ENCODE data around the gene CROCC2.

Gene CROCC2

DNA sequence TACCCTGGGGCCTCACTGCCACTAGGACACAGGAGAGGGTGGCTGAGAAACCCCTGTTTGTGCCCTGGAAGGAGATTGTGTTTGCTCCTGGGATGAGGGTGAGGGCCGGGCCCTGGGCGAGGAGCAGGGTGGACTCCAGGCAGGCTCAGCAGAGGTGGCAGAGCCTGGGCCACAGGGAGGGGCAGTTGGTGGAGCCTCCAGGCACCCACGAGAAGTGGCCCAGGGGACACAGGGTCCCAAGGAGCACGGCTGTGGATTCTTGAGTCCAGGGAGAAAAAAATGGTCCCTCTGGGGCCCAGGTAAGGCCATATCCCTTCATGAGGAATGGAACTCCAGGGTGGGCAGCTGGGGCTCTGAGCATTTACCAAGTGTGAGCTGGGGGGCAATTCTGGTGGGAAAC, 18.5 kb upstream of the CROCC2 start:
- ChIA-PET POLR2A (no interaction called here), CTCF (no interaction called here)
- no peak for TF ChIP-seq SUZ12 (IDR thresholded peaks at IDR 0.05)
- no peak for TF ChIP-seq FOXA1 (IDR thresholded peaks at IDR 0.05)
- TF ChIP-seq ELF4 (IDR thresholded peaks at IDR 0.05), result no peak
- no peak for TF ChIP-seq TARDBP (IDR thresholded peaks at IDR 0.05)
- TF ChIP-seq FOXM1 (IDR thresholded peaks at IDR 0.05; ENCODE audit: borderline replicate concordance), result no peak
- no peak for TF ChIP-seq ZNF384 (IDR thresholded peaks at IDR 0.05)
- TF ChIP-seq NFRKB (IDR thresholded peaks at IDR 0.05), result no peak
- TF ChIP-seq HDGF (IDR thresholded peaks at IDR 0.05; ENCODE audit: borderline replicate concordance), result no peak
- no peak for TF ChIP-seq FOXK2 (IDR thresholded peaks at IDR 0.05)
- no peak for TF ChIP-seq L3MBTL2 (conservative IDR thresholded peaks at IDR 0.05)
- TF ChIP-seq LEF1 (IDR thresholded peaks at IDR 0.05; ENCODE audit: borderline replicate concordance), result no peak
- no peak for TF ChIP-seq CTBP1 (IDR thresholded peaks at IDR 0.05; ENCODE audit: borderline replicate concordance)
- TF ChIP-seq, protein P1, sequence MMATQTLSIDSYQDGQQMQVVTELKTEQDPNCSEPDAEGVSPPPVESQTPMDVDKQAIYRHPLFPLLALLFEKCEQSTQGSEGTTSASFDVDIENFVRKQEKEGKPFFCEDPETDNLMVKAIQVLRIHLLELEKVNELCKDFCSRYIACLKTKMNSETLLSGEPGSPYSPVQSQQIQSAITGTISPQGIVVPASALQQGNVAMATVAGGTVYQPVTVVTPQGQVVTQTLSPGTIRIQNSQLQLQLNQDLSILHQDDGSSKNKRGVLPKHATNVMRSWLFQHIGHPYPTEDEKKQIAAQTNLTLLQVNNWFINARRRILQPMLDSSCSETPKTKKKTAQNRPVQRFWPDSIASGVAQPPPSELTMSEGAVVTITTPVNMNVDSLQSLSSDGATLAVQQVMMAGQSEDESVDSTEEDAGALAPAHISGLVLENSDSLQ (IDR thresholded peaks at IDR 0.05), result no peak
- no peak for TF ChIP-seq ARNT (IDR thresholded peaks at IDR 0.05)
- no peak for TF ChIP-seq SP1 (IDR thresholded peaks at IDR 0.05)
- DNase-seq (ENCODE audit: extremely low spot score), result no peak

DNA sequence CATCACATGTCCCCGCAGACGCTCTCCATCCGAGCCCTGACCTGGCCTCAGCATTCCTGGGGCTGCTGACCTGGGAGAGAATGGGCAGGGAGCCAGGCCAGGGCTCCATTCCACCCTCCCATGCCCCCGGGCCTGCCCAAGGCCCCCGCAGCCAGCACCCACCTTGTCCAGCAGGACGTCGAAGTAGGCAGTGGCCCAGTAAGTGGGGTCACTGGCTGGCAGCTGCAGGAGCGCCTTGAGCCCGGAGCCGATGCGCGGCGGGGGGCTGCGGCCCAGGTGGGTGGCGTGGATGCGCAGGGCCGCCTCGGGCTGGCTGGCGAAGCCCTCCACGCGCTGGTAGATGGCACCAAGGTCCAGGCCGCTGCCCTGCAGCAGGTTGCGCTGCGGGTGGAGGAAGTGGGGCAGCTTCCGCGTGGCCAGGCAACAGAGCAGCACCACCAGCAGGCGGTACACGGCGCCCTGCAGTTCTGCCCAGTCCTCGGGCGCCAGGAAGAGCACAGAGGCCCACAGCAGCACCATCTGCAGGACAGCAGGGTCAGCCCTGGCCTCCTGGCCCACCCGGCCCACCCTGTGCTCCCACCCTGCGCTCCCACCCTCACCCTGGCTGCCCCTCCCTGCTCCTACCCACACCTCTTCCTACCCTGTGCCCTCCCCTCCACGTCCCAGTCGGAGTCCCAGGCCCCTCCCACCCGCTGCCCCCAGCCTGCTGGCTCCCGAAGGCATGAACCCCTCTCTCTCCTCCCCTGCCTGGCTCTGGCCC, 17.8 kb upstream of the CROCC2 start:
- TF ChIP-seq TARDBP (IDR thresholded peaks at IDR 0.05) (no peak), HDGF (IDR thresholded peaks at IDR 0.05; ENCODE audit: borderline replicate concordance) (no peak), SP1 (IDR thresholded peaks at IDR 0.05) (no peak), LEF1 (IDR thresholded peaks at IDR 0.05; ENCODE audit: borderline replicate concordance) (no peak), BHLHE40 (IDR thresholded peaks at IDR 0.05; ENCODE audit: borderline replicate concordance) (no peak), FOXM1 (IDR thresholded peaks at IDR 0.05; ENCODE audit: borderline replicate concordance) (no peak), ELF4 (IDR thresholded peaks at IDR 0.05) (no peak), ZNF384 (IDR thresholded peaks at IDR 0.05) (no peak), FOXA1 (IDR thresholded peaks at IDR 0.05) (no peak), FOXK2 (IDR thresholded peaks at IDR 0.05) (no peak), SUZ12 (IDR thresholded peaks at IDR 0.05) (no peak), ARNT (IDR thresholded peaks at IDR 0.05) (no peak), CTBP1 (IDR thresholded peaks at IDR 0.05; ENCODE audit: borderline replicate concordance) (no peak), L3MBTL2 (conservative IDR thresholded peaks at IDR 0.05) (no peak), NFRKB (IDR thresholded peaks at IDR 0.05) (no peak)
- TF ChIP-seq, protein P1 (IDR thresholded peaks at IDR 0.05), result no peak
- no peak for DNase-seq (ENCODE audit: extremely low spot score)
- CTCF ChIA-PET, result no interaction called here
- POLR2A ChIA-PET, result no interaction called here

DNA sequence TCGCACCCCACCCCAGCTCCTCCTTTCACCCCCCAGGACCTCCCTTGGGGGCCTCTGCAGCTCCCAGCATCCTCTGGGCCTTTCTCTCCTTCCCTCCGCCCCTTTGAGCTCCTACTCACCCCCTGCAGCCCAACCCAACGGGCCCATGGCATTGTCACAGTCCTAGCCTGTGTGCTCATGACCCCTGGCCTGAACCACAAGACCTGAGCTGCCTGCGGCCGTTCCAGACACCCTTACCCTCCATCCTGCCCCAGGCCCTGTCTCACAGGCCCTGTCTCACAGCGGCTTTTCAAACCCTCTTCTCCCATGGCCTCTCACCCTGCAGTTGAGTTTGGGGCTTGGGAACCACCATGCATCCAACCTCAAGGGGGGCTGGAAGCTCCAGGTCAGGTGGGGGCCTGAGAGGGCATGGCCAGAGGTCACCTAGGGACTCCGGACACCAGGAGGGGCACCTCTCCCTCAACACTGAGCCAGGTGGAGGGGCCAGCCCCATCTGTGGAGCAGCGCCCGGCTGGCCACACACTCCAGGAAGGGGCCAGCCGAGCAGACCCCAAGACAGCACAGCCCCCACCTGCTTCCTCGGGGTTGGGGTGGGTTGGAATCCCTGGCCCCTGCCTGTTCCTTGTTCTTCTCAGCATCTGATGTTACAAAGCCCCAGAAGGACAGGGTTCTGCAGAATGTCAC, 17.1 kb upstream of the CROCC2 start:
- CTCF ChIA-PET, result no interaction called here
- POLR2A ChIA-PET, result no interaction called here
- TF ChIP-seq L3MBTL2 (conservative IDR thresholded peaks at IDR 0.05), result no peak
- TF ChIP-seq CTBP1 (IDR thresholded peaks at IDR 0.05; ENCODE audit: borderline replicate concordance), result no peak
- TF ChIP-seq TARDBP (IDR thresholded peaks at IDR 0.05), result no peak
- TF ChIP-seq BHLHE40 (IDR thresholded peaks at IDR 0.05; ENCODE audit: borderline replicate concordance), result no peak
- no peak for TF ChIP-seq ZNF384 (IDR thresholded peaks at IDR 0.05)
- no peak for TF ChIP-seq SP1 (IDR thresholded peaks at IDR 0.05)
- no peak for TF ChIP-seq FOXM1 (IDR thresholded peaks at IDR 0.05; ENCODE audit: borderline replicate concordance)
- TF ChIP-seq HDGF (IDR thresholded peaks at IDR 0.05; ENCODE audit: borderline replicate concordance), result no peak
- DNase-seq (ENCODE audit: extremely low spot score), result no peak

DNA sequence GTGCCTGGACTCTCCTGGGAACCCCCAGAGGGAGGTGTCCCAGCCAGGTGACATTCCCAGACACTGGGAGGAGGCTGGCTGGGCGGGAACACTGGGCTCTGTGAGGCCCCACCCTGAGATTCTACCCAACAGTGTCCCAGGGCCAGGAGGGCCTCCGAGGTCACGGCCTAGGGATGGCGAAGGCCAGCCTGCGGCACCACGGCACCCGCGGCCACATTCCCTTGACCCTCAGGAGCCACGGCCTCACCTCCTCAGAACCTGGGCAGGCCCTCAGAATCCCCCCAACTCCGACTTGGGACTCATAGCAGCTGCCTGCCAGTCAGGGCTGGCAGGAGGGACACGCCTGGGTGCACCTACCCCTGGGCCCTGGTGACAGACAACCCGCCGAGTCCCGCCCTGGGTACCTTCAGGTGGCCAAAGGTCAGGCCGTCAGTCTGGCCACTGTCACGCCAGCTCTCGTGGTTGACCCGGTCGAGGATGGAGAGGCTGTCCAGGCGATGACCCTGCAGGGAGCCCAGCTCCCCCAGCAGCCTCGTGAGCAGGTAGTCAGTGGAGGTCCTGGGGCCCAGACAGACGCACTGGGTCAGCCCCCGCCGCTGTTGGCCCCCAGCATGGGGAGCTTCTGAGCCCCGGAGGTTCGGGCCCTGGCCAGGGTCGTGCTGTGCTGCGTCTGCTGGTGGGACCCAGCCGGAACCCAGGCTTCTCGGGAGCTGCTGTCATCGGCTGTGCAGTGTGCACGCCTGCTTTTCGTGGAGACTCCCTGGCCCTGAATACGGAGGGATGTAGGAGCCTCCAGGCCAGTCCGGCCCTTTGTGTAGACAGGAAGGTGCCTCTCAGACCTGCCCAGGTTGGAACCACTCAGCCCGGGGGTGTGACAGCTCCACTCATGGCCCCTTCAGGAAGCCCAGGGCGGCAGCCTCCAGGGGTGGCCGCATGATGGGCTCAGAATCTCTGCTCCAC, 16.3 kb upstream of the CROCC2 start:
- TF ChIP-seq L3MBTL2 (conservative IDR thresholded peaks at IDR 0.05), result no peak
- no peak for TF ChIP-seq FOXA1 (IDR thresholded peaks at IDR 0.05)
- TF ChIP-seq ZNF384 (IDR thresholded peaks at IDR 0.05), result no peak
- TF ChIP-seq FOXK2 (IDR thresholded peaks at IDR 0.05), result no peak
- no peak for TF ChIP-seq BHLHE40 (IDR thresholded peaks at IDR 0.05; ENCODE audit: borderline replicate concordance)
- TF ChIP-seq ARNT (IDR thresholded peaks at IDR 0.05), result no peak
- no peak for TF ChIP-seq FOXM1 (IDR thresholded peaks at IDR 0.05; ENCODE audit: borderline replicate concordance)
- TF ChIP-seq NFRKB (IDR thresholded peaks at IDR 0.05), result no peak
- no peak for TF ChIP-seq SUZ12 (IDR thresholded peaks at IDR 0.05)
- no peak for TF ChIP-seq CTBP1 (IDR thresholded peaks at IDR 0.05; ENCODE audit: borderline replicate concordance)
- TF ChIP-seq SP1 (IDR thresholded peaks at IDR 0.05), result no peak
- TF ChIP-seq TARDBP (IDR thresholded peaks at IDR 0.05), result no peak
- no peak for TF ChIP-seq HDGF (IDR thresholded peaks at IDR 0.05; ENCODE audit: borderline replicate concordance)
- CTCF ChIA-PET, result no interaction called here
- DNase-seq (ENCODE audit: extremely low spot score), result no peak
- POLR2A ChIA-PET, result no interaction called here

DNA sequence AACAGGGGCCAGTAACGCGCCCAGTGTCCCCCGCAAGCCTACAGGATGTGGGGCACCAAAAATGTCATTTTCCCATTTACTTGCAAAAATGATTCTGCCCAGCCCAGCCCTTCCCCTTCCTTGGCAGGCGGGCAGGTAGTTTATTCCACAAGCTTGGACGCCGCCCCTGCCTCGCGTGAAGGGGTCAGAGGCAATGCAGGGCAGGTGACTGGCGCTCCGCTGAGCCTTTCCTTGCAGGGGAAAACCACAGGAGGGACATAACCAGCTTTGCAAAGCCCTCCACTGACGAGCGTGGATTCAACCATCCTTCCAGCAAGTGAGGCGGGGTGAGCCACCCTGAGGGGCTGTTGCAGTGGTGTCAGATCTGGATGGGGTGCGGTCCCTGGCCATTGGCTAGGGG, 15.4 kb upstream of the CROCC2 start:
- DNase-seq (ENCODE audit: extremely low spot score), result no peak
- POLR2A ChIA-PET, result no interaction called here
- CTCF ChIA-PET, result no interaction called here
- no peak for TF ChIP-seq ARNT (IDR thresholded peaks at IDR 0.05)
- TF ChIP-seq FOXM1 (IDR thresholded peaks at IDR 0.05; ENCODE audit: borderline replicate concordance), result no peak
- TF ChIP-seq SUZ12 (IDR thresholded peaks at IDR 0.05), result no peak
- TF ChIP-seq, protein P1 (IDR thresholded peaks at IDR 0.05), result no peak
- TF ChIP-seq TARDBP (IDR thresholded peaks at IDR 0.05), result no peak
- no peak for TF ChIP-seq FOXA1 (IDR thresholded peaks at IDR 0.05)
- no peak for TF ChIP-seq LEF1 (IDR thresholded peaks at IDR 0.05; ENCODE audit: borderline replicate concordance)
